ENCODE measurements around the gene PLCD3.

PLCD3 gene, protein sequence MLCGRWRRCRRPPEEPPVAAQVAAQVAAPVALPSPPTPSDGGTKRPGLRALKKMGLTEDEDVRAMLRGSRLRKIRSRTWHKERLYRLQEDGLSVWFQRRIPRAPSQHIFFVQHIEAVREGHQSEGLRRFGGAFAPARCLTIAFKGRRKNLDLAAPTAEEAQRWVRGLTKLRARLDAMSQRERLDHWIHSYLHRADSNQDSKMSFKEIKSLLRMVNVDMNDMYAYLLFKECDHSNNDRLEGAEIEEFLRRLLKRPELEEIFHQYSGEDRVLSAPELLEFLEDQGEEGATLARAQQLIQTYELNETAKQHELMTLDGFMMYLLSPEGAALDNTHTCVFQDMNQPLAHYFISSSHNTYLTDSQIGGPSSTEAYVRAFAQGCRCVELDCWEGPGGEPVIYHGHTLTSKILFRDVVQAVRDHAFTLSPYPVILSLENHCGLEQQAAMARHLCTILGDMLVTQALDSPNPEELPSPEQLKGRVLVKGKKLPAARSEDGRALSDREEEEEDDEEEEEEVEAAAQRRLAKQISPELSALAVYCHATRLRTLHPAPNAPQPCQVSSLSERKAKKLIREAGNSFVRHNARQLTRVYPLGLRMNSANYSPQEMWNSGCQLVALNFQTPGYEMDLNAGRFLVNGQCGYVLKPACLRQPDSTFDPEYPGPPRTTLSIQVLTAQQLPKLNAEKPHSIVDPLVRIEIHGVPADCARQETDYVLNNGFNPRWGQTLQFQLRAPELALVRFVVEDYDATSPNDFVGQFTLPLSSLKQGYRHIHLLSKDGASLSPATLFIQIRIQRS

DNA sequence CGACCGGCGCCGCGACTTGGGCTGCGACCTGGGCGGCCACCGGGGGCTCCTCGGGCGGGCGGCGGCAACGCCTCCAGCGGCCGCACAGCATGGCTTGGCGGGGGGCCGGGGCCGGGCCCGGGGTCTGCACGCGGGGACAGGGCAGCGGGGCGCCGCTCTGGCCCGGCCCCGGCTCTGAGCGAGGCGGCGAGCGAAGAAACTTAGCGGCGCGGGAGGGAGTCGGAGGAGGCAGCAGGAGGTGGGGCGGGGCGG, at the start of gene PLCD3:
TSS of gene PLCD3 (minus strand) at position 196 of the 252 bp plus-strand sequence. CDS start at position 91, 105 bp downstream.
- DNase-seq (ENCODE audit: insufficient read length, low spot score): peak; percentile 88
- no peak for FAIRE-seq

DNA sequence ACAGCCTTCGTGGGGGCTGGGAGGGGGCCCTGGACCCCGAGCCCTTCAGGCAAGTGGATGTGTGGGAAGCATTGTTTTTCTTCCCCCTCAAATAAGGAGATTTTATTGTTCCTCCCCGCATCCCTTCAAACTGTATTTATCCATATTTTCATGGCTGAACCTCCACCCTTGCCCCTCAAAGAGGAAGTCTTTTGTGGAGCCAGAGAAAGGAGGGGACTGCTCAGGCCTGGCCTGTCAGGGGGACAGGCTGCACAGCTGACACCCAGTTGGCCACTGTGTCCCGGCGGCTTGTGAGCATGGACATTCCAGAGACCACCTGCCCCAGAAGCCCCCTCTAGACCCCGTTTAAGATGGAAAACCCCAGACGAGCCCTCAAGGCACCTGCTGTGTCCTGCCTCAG, 45.2 kb upstream of the PLCD3 start:
- no peak for DNase-seq (ENCODE audit: insufficient read length, low spot score)
- no peak for FAIRE-seq

DNA sequence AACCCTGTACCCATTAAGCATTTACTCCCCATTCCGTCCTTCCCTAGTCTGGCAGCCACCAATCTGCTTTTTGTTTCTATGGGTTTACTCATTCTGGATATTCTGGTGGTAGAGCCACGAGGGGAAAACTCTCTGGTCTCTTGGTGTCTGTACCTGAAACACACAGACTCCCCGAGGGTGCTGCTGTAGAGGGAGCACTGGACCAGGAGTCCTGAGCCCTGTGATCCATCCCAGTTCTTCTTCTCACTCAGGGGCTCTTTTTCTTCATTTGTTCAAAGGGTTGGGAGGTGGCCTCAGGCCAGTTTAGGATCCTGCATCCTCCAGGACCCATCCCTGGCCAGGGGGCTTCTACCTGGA, 43.4 kb upstream of the PLCD3 start:
- DNase-seq (ENCODE audit: insufficient read length, low spot score) (no peak), FAIRE-seq (peak; percentile 16)

DNA sequence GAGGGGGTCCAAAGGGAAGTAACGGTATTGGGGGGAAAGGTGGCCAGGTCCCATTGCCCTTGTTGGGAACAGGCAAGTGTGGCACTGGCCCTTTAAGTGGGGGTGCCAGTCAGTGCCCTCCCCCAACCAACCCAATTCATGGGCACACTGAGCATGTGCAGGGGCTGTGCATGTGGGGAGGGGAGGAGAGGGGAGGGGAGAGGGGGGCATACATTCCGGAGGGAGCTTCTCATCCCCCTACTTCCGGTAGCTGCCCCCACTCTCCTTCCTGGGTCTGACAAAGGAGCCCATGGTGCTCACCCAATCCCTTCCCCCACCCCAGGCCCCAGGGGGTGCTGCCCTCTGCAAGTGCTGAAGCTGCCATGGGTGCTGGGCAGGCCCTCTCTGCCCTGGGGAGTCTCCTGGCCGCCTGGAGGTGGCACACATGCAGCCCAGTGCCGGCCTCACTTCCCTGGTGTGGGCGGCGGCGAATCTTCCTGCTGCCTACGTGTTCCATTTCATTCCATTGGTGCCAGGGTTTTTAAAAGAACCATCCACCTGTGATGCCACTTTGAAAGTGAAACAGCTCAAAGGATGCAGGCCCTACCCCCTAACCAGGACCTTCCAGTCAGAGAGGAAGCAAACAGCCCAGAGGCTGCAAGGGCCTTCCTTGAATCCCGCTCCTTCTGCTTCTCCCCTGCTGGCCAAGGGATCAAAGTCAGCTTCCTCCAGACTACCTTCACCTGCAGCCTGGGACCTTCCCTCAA, 40.4 kb upstream of the PLCD3 start:
- DNase-seq (ENCODE audit: insufficient read length, low spot score) (peak; percentile 97), FAIRE-seq (peak; percentile 99)

DNA sequence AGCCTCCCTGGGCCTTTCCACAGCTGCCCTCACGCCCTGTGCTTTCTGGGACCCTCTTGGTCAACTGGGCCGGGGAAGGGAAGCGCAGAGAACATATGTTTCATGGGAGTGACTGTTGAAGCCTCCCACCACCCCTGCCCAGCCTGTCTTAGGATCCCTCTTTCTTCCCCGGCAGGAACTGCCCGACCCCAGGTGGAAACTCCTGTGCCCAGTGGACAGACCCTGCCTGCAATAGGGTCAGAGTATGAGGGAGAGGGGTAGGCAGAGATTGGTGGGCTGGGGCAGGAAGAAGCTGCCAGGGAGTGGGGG, 39.9 kb upstream of the PLCD3 start:
- no peak for DNase-seq (ENCODE audit: insufficient read length, low spot score)
- FAIRE-seq: no peak

DNA sequence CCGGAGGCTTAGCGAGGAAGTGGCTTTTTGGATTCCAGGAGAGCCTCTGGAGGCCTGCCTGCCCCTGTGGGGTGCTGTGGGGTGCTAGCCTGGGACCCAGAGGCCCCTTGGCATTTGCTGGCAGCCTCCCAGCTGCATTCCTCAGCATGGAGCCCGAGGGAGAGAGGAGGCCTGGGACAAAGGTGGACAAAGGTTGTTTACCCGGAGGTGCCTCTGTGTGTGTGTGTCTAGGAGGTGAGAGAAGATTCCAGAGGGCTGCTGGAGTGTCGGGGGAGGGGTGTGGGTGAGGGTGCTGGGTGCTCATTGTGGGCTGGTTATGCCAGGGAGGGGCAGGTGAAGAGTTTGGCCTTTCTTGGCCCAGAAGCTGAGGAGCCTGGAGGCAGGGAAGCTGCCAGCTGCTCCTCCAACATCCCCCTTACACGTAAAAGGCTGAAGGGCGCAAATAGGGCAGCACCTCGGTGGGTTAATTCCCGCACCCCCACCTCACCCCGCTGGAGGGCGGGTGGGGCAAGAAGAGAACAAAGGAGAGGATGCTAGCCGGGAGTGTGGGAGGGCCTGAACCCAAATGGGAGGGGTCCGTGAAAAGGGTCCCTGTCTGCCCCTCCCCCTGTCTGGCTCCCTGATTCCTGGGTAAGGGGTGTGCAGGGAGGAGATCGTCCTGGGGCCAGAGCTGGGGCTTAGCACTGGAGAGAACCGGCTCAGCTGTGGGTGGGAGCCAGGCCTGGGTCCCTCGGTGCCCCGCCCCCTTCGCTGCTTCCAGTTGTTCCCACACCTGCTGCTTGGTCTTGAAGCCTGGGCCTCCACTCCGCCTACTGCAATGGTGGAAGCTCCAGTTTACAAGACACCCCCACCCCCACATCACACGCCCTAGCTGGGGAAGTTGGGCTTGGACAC, 39.3 kb upstream of the PLCD3 start:
- FAIRE-seq: no peak
- DNase-seq (ENCODE audit: insufficient read length, low spot score): peak; percentile 75

DNA sequence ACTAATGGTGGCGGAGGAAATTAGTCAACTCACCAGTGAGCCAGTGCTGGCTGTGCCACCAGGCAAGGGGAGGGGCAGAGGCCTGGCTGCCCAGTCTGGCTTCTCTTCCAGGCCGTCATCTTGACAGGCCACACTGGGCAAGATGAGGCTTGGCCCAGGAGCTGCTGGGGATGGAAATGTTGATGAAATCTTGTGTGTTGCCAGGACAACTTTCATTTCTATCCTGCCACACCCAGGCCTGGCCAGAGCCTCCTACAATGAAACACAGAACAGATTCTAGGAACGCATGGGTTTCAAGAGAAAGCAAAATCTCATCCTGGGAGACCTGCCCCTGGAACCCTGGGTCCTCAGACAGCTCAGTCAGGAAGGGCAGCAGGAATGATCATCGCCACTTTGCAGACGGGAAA, 38.6 kb upstream of the PLCD3 start:
- DNase-seq (ENCODE audit: insufficient read length, low spot score) (peak; percentile 88), FAIRE-seq (no peak)

DNA sequence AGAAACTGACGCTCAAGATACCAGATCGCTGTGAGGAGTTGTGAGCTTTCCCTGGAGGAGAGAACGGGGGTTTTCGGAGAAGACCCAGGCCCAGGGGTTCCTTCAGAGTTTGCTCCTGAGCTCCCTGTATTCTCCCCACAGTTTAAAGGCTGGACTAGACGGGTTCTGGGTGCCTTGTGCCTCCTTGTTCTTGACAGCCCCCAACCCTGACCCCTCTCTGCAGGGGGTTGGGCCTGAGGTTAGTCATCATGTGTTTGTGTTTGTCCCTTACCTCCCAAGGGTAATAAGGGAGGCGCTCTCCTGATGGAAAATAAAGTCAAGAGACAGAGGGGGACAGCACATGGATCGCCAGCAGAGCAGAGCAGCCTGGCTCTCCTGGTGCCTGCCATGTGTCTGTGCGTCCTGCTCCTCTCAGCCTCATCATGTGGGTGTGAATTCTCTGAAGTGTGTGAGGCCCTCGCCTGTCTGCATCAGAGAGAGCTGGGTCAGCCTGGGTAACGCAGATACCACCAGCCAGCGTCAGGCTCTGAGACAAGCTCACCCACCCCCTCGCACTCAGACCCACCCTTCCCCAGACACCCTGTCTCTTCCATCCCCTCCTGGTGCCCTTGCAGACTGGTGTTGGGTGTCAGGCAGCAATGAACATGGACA, 38.1 kb upstream of the PLCD3 start:
- no peak for DNase-seq (ENCODE audit: insufficient read length, low spot score)
- FAIRE-seq: no peak

DNA sequence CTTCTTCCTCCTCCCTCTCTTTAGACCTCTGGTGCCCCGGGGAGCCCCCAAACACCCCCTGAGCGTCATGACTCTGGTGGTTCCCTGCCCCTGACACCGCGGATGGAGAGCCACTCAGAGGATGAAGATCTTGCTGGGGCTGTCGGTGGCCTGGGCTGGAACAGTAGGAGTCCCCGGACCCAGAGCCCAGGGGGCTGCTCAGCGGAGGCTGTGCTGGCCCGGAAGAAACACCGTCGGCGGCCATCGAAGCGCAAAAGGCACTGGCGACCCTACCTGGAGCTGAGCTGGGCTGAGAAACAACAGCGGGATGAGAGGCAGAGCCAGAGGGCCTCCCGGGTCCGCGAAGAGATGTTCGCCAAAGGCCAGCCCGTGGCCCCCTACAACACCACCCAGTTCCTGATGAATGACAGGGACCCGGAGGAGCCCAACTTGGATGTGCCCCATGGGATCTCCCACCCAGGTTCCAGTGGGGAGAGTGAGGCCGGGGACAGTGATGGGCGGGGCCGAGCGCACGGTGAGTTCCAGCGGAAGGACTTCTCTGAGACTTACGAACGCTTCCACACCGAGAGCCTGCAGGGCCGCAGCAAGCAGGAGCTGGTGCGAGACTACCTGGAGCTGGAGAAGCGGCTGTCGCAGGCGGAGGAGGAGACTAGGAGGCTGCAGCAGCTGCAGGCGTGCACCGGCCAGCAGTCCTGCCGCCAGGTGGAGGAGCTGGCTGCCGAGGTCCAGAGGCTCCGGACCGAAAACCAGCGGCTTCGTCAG, 36.9 kb upstream of the PLCD3 start:
- FAIRE-seq (no peak), DNase-seq (ENCODE audit: insufficient read length, low spot score) (no peak)

DNA sequence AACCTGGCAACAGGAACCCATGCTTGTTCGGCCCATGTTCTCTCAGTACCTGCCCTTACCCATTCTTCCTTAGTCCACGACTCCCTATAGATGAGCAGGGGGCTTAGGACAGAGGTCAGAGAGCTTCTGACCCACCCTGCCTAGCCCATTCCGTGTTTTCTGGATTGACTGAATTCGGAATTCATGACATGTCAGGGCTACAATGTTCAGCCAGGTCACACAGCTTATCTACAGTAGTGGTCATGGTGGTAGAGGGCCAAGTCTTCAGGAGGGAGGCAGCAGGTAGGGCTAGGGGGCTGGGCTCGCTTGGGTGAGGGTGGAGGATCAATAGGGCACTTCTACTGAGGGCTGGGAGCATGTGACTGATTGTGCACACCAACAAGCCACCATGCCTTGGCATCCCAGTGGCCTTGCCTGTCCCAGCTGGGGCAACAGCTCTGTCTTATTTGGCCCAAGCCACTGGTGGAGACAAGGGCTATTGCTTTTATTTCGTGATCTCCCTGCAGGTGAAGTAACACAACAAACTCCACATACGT, 32.5 kb upstream of the PLCD3 start:
- FAIRE-seq: no peak
- DNase-seq (ENCODE audit: insufficient read length, low spot score): no peak

DNA sequence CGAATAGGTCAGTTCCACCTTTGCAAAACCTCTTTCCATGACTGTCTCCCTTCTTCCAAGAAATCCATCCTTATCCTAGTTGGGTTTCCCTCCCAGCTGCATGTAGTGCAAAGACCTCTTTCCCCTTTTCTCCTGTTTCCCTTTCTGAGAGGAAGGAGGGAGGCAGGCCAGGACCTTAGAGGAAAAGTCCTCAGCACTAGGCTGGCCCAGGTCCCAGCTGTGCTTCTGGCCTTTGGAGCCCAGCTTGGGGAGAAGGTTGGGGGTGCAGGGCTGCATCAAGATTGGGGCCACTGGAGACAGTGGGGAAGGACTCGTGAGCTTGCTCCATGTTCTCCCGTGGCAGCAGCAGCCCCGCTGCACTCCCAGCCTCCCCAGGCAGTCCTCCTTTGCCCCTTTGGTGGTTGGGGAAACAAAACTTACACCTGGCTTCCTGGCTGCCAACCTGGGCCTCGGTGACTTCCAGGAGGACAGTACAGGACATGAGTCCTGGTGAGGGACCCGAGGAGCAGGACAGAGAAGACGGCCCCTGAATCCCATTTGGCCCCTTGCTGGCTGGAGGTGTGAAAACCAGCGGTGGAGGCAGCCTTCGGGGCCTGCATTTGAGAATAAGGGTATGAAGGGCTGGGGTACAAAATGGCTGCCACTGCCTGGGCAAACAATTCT, 29.8 kb upstream of the PLCD3 start:
- FAIRE-seq (no peak), DNase-seq (ENCODE audit: insufficient read length, low spot score) (no peak)

DNA sequence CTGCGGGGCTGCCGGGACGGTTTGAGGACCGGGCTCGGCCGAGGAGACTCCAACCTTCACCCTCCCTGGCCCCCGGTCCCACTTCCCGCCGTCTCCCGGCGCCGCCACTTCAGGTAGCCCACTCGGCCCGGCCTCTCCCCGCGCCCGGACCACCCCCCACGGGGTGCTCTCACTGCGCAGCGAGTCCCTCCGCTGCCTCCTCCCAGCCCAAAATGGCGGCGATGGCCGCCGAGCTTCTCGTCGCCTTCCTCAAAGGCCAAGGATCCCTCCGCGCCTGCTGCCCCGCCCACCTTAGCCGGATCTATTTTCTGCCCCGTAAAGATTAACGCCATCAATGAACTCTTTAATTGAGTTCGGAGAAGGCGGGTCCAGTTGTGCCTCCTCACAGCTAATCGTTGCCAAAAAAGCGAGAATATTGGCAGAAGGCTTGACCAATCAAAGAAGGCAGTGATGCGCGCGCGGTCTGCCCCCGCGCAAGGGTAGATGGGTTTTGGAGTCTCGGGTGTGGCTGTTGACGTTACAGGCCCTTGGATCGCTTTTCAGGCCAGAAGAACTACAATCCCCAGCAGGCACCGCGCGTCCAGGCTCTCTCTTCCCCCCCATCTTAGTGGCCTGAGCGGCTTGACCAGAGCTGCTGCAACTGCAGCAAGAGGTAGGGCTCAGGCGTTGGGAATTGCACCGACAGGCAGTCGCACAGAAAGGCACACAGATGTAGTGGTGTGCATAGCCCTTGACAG, 29.1 kb upstream of the PLCD3 start, which contains the start of gene HEXIM2:
TSS of gene HEXIM2 (plus strand) at position 588 of the 737 bp plus-strand sequence. CDS start 919 bp downstream, outside the sequence.
- FAIRE-seq: peak; percentile 97
- DNase-seq (ENCODE audit: insufficient read length, low spot score): peak; percentile 98

DNA sequence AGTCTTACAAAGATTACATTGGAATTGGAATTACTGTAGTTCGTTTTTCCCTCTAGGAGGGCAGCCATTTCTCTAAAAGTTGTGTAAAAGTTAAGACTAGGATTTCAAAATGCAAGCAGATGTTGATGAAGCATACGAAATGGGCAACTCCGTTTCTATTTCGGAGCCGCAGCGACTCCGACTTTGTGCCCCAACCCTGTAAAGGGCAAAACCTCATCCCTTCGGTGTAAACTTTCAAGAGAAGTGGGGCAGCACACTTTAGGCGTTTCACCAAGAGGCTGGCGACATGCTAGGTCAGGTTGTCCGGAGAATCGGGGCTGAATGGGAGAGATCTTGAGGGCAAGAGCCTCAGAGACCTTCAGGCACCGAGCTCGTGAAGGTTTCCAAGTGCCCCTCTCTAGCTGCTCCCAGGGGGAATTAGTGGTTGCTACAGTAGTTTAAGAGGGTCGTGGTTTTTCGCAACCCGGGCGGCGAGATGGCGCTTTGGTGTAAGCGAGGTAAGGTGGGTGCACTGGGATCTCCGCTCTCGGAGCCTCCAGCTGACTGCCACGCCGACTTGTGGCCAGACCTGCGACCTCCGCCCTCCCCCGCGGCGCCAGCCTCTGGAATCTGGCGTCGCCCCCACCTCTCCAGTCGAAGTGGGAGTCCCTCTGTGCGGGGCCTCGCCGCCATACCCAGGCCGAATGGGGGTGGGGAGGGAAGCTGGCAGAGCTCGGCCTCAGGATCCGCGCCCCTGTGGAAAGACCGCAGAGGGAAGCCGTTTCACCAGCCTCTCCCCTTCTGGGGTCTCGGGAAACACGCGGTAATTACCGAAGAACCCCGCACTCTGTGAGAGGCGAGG, 28.4 kb upstream of the PLCD3 start:
- peak; percentile 78 for DNase-seq (ENCODE audit: insufficient read length, low spot score)
- peak; percentile 83 for FAIRE-seq

DNA sequence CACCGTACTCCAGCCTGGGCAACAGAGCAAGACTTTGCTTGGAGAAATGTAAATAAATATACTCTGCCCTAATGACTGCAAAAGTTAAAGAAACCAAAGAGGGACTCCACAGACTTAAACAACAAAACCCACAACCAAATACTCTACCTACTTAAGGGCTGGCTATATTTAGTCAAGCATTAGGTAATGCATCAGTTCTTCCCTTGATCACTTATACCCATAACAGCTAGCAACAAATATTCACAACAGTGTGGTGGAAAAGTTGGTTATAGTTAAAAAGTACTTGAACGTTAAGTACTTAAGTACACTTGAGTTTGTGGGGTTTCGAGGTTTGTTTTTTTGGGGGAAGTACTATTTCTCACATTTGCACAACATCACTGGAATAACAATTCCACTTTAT, 23.9 kb upstream of the PLCD3 start:
- no peak for FAIRE-seq
- DNase-seq (ENCODE audit: insufficient read length, low spot score): no peak

DNA sequence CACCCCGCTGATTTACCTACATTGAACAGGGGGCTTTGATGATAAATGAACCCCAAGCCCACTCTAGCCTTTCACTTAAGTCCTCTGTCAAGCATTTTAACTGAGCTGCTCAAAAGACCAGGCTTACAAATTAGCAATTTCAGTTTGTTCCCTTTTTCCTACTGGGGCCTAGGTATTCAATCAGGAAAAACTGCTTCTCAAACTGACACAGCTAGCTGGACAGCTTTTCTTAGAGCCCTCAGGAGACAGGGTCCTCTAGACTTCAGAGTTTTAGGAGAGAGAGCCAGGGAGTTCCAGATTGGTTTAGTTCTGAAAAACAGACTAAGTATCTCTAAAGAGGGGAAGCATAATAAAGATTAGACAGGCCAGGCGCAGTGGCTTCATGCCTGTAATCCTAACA, 23.2 kb upstream of the PLCD3 start:
- DNase-seq (ENCODE audit: insufficient read length, low spot score) (no peak), FAIRE-seq (no peak)

DNA sequence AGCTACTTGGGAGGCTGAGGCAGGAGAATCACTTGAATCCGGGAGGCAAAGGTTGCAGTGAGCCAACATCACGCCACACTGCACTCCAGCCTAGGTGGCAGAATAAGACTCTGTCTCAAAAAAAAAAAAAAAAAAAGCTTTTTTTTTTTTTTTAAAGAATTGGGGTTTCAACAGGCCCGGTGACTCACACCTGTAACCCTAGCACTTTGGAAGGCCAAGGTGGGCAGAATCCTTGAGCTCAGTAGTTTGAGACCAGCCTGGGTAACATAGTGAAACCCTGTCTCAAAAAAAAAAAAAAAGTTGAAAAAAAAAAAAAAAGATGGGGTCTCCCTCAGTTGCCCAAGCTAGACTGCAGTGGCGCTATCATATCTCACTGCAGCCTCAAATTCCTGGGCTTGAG, 22.7 kb upstream of the PLCD3 start:
- DNase-seq (ENCODE audit: insufficient read length, low spot score) (no peak), FAIRE-seq (no peak)

All from HTR-8/SVneo (cell line).